ENCODE results near the gene ZNF326. TPM values are rescaled to one million over a fixed set of nuclear protein-coding genes. Genes with fewer than 3 reads are reported as not detected.

ZNF326 gene, protein sequence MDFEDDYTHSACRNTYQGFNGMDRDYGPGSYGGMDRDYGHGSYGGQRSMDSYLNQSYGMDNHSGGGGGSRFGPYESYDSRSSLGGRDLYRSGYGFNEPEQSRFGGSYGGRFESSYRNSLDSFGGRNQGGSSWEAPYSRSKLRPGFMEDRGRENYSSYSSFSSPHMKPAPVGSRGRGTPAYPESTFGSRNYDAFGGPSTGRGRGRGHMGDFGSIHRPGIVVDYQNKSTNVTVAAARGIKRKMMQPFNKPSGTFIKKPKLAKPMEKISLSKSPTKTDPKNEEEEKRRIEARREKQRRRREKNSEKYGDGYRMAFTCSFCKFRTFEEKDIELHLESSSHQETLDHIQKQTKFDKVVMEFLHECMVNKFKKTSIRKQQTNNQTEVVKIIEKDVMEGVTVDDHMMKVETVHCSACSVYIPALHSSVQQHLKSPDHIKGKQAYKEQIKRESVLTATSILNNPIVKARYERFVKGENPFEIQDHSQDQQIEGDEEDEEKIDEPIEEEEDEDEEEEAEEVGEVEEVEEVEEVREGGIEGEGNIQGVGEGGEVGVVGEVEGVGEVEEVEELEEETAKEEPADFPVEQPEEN
- 3.2 and 5.1 TPM in 2 replicates for total RNA-seq

DNA sequence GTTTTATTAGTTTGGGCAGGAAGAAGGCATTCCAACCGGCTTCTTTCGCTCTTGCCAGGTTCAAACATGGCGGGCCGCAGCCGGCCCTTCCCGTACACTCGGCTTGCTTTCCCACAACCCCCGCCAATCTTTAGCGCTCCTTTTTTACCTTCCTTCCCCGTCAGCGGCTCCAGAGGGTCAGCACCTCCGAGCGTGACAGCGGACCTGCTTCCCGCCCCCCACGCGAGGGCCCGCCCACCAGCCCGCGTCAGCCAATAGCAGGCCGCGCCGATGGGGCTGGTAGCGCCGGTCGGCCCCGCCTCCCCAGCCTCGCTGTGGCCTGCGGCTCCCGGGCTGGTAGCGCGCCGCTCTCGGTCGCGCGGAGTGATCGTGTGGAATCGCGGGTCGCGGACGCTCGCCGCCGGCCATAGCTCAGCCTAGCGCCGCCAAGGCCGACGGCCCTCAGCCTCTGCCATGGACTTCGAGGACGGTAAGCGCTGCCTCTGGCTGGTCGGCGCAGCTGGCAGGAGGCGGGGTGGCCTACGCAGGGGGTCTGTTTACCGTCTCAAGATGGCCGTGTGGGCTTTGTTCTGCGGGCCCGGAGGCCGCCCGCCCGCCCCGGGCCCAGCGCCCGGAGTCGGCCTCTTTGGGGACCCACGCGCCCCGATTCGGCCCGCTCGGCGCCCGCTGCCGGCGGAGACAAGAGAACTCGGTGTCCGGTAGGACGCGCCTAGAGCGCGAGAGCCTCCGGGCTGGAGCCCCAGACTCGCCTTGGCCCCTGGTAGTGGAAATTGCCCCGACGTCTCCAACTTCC lies at the start of gene ZNF326:
TSS of gene ZNF326 (plus strand) at position 306 of the 793 bp plus-strand sequence. CDS start at position 454, 148 bp downstream.

Other genes with a start within 250 kb of the ZNF326 start
- gene LRRC8D, start 174.1 kb upstream of the ZNF326 start, total RNA-seq = 22.3 and 32.6 TPM in 2 replicates